HG03097 (cell line): ENCODE measurements around the gene PCDH9.

ENCODE experiments used
- ATAC-seq: cut with Tn5 transposase; IDR thresholded peaks from one replicate; pipeline ENCODE4 v1.9.1; 2021; ENCODE audit not compliant: unreplicated experiment, low FRiP score

Gene PCDH9

GRCh38 chr13:67226696-67227095 lies 3.4 kb downstream of the PCDH9 start:
- ATAC-seq, result no peak

DNA sequence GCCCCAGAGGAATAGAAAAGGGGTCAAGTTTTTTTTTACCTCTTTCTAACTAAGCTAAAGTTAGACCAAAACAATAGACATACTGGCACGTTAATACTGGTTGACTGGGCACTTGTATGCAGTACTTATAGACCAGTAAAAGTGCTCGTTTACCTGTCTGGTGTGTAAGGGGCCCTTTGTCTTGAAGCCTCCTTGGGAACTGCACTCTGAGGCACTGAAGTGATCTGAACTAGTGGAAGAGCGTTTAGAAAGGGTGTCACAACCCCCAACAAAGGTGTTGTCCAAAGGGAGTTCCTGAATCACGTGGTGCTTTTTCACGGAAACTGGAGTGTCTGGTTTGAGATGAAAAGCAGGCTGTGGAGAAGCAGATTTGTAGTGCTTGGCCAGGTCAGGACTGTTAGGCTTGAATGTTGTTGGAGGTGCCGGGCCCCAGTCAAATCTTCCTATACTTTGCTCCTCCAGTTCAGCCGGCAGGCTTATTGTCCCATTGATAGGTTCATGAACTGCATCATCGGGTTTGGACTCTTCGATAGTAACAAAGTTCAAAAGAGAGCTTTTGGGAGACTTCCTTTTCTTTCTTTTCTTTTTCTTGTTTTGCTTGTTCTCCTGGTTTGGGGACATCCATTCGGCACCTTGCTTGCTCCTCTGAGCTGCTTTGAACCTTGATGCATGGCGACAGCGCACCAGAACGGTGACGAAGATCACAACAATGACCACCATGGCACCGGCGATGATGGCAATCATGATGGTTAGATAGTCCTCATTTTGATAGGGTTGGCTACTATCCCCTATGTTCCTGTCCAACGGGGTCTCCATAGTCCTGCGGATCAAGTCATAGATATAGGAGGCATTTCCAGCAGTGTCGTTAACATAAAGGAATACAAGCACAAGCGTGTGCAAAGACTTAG lies 4.6 kb downstream of the PCDH9 start:
- ATAC-seq, result no peak

DNA sequence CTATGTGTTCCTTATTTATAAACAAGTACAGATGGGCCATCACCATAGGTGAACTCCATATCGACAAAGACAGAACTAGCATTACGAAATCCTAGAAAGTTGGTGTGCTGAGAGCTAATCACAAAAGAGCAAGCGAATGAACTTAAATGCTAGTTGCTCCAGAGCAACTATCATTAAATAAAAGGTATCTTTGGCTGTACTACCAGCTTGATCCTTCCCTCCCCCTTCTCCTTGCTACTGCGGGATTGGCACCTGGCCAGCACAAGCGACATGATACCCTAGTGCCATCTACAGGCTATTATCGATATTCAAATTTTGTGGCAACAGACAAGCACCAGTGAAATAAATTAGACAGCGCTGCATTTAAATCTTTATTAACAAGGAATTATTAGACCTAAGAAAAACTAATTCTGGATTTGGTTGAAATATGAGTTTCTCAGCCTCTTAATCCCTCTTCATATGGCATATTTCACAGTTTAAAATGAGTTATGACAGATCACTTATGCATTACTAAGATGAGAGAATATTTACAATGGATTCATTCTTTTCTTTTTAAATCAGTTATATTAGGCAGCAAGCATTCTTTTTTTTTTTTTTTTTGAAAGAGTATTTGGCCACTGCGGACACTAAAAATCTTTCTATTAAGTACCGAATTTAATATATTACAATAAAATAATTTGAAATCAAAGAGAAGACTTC lies 5.8 kb downstream of the PCDH9 start:
- peak; percentile 59 for ATAC-seq

DNA sequence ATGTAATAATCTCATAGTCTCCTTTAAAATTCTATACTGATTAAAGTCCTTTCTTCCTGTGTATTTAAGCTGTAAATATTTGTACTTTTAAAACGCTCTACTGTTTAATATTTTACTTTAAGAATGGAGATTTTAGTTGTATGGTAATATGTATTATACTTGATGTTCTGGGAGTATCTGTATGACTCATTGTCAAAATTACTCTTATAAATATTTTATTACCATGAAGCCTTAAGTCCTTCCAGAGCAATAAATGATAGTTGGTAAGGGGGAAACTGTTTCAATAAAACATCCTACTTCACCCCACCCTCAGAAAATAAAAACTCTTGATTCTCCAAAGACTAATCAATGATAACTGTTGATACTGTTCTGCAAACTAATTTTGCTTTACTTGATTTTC lies 6.4 kb downstream of the PCDH9 start:
- ATAC-seq, result no peak

GRCh38 chr13:67223024-67223423 lies 7.1 kb downstream of the PCDH9 start:
- no peak for ATAC-seq

- ATAC-seq, result no peak
These were observed 8.4 kb downstream of the PCDH9 start for GRCh38 chr13:67221630-67222226.

- ATAC-seq, result no peak
These were observed 11.0 kb downstream of the PCDH9 start for GRCh38 chr13:67219113-67219512.

DNA sequence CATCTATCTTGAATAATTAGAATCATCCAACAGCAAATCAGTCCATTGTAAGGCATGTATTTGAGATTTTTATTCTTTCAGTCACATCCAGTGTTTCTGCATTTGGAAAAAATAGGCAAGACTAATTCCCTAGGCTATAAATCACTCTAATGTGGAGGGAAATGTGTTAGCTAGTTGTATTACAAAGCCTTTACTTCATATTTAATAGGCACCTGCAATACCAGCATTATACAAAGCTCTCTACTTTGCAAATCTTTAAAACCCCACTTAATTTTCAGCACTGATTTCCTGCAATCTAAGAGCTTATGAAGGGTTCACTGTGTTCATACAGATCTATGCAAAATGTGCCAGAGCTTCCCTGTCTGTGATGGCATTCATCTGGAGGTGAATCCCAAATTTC lies 12.3 kb downstream of the PCDH9 start:
- no peak for ATAC-seq

DNA sequence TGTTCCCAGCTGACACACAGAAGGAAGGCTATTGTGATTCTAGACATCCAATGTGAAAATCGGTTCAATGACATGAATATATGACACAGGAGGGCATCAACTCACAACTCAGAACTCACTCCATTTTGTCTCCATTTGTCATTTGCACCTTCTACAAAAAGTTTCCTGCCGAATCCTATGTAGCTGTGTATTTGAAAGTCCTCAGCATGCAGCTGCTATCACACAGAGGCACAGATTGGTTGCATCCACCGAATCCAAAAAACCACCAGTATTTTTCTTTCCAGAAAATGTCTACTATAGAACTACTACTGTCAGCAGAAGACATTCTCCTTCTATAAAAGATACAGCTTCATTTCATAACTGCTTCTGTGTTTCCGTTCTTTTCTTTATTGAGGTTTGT lies 13.3 kb downstream of the PCDH9 start:
- ATAC-seq, result no peak

GRCh38 chr13:67210208-67210607 lies 19.9 kb downstream of the PCDH9 start:
- ATAC-seq, result no peak

DNA sequence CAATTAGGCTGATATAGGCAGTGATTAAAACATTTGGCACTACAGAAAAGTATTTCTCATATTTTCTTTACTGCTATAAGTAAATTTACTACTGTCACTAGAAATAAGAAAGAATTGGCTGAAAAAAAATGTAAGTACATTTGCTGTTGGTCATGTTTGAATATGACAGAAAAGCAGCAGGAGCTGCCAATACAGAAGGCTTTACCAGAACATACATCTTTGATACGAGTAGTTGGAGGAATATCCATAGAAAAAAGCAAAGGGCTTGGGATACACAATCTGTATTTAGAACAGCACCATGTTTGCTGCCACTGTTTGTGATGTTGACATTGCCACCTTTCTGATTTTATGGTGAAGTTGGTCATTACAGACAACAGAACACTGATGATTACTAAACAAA lies 21.6 kb downstream of the PCDH9 start:
- ATAC-seq, result no peak

DNA sequence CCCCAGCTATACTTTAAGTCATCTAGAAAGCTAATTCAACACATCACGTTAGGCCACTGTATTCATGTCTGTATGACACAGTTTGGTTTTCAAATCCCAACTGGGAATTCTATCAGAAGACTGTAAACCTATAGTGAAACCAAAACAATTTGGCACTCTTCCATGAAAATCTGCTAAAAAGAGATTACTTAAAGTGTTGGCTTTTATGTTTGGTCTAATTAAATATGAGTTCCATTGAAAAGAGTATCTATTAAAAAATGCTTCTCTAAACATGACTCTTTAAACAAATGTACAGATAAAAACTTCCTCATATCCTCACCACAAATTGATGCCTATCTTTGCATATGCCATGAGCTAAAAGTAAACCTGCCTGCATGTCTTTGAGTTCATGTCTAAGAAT lies 25.4 kb downstream of the PCDH9 start:
- no peak for ATAC-seq

- no peak for ATAC-seq
These were observed 29.5 kb downstream of the PCDH9 start for GRCh38 chr13:67200605-67201004.

DNA sequence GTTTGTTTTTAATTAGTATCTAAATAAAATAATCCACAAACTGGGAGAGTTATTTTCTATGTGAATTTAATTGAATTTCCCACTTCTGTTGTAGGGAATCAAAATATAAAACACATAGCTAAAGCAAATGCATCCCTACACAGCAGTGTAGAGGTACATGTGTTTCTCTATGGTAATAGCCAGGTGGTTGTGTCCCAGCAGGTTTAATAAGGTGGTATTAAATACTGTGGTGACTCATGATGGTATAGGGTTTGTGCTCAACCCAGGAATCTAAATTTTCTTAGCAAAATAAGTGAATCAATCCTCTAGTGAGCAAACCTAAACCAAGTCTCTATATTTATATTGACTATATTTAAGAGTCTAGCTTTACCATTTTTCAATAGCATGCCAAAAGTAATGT lies 30.0 kb downstream of the PCDH9 start:
- no peak for ATAC-seq

DNA sequence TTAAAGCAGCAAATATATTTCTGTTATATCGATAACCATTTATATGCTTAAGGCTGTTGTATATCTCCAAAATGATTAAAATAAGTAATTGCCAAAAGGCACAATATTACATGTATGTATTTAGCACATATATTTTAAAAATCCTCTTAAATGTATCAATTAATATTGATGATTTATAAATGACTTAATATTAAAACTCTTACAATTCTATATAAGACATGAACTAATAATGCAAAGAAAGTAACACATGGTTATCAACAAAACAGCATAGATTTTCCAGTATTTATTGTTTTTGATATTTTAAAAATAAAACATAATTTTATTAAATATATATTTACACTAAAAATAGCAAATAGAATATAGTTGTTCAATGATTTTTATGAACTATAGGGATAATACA lies 32.4 kb downstream of the PCDH9 start:
- no peak for ATAC-seq

GRCh38 chr13:67193979-67194378 lies 36.2 kb downstream of the PCDH9 start:
- ATAC-seq, result no peak

DNA sequence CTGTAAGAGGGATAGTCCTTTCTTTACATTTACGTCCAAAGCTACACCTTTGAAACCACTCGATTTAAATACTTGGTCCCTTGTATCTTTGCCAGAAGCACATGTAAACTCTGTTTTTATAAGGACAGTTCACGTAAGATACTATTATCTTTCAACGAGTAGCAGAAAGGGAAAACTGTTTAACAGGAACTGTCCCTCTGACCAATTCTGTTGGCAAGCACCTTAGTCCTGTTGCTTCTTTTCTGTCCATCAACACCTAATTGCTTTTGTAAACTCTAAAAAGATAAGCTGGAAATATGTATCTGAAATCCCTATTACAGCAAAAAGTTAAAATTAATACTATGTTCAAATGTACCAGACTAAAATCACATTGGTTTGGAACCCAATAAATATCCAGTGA lies 37.4 kb downstream of the PCDH9 start:
- no peak for ATAC-seq

- no peak for ATAC-seq
These were observed 43.1 kb downstream of the PCDH9 start for GRCh38 chr13:67186995-67187569.

GRCh38 chr13:67184247-67184646 lies 45.9 kb downstream of the PCDH9 start:
- no peak for ATAC-seq

GRCh38 chr13:67183151-67183550 lies 47.0 kb downstream of the PCDH9 start:
- ATAC-seq, result no peak

DNA sequence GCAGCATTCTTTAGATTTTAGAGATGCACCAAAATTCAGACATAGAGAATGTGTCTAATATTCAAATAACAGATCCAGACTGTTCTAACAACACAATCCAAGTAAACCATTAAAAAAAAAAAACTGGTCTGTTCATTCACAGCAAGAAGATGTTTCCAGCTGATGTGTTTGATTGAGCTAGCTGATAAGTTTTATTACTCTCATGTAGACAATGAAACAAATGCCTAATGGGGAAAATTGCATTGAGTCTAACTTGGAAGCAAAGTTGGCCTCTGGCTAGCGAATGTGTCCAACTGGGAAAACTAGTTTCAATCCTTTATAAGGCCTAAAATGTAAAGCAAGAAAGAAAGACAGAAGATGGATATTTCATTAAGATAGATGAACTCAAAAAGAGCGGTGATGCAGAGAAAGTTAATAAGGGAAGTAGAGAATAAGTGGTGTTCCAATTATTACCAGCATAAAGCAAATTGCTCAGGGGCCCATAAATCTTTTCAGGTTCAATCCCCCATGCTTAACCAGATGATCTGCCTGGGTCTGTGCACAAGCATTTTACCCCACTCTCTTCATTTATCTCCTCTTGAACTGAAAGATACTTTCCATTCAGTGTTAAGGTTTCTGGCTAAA lies 54.2 kb downstream of the PCDH9 start:
- no peak for ATAC-seq
